Heart left ventricle (tissue), 13 donors: Measurements from ENCODE around the gene NDEL1.

Experiments used
- CTCF ChIP-seq, 12 donors: fragments of 200-600 bp; sonication (generic) in 4 of 12; IDR thresholded peaks; one replicate each; pipeline versions ENCODE4 v1.5.0 to v1.8.0; 2018 to 2022; ENCODE audit warnings: antibody characterized with exemption in 12 of 12, mild to moderate bottlenecking in 5 of 12
- POLR2A ChIP-seq, 2 donors: fragments of 450-650 bp; IDR thresholded peaks; one replicate each; pipeline ENCODE4 v1.6.1; 2017; ENCODE audit warnings: antibody characterized with exemption in 2 of 2, mild to moderate bottlenecking in 2 of 2, moderate library complexity in 2 of 2
- donor health status: ischemic (EF 13 %, LVEDD 7.1; RV severe dilation, severe dysfunction).
- donor health status: DM: no; HTN: yes; CAD: no.
- donor health status: DM: no; HTN: no; CAD: no.
- donor health status: ischemic (EF 25% LVEDD 6.9; RV normal size, moderate dysfunction).
- donor health status: ischemic (EF 25% LVEDD 5.7; RV mildly dilated, moderate dysfunction).
- donor health status: ischemic (EF 35%, LVEDD 5.7; RV mildly dilated, moderate dysfunction).
- donor health status: nonischemic (EF 11% LVEDD 7.7; RV severe dilation, severe dysfunction).
- donor health status: DM: yes; HTN: yes; CAD: no.
- donor health status: PGD.
- donor health status: ischemic (EF 29% LVEDD 5.4; RV normal size, mild dysfunction).
- donor health status: nonischemic (EF 23%, LVEDD 6.1; RV moderate dilation, normal function).

GRCh38 chr17:8484465-8484864 is 48.8 kb downstream of the NDEL1 start:
- TF ChIP-seq CTCF (IDR thresholded peaks at IDR 0.05) (no peak), POLR2A (IDR thresholded peaks at IDR 0.05) (no peak)
